Tibial nerve (tissue), 4 donors: ENCODE results near the gene RUFY3.

Source experiments
- EP300 ChIP-seq, 2 donors: sonication (generic); formaldehyde crosslinking; IDR thresholded peaks; one replicate each; pipeline ENCODE4 v1.6.1; 2017; ENCODE audit warnings: antibody characterized with exemption in 2 of 2, mild to moderate bottlenecking in 1 of 2
- POLR2A ChIP-seq, 2 donors: fragments of 450-650 bp; IDR thresholded peaks; one replicate each; pipeline ENCODE4 v1.6.1; 2017; ENCODE audit warnings: antibody characterized with exemption in 2 of 2, mild to moderate bottlenecking in 2 of 2, moderate library complexity in 2 of 2
- TF ChIP-seq, protein P1 (sequence below), 5 experiments: fragments of 200-600 bp in 3 of 5; fragments of 450-650 bp in 2 of 5; sonication (generic) in 3 of 5; IDR thresholded peaks; one replicate each; pipeline ENCODE4 v1.5.1; 2016 to 2019; ENCODE audit warnings: antibody characterized with exemption in 5 of 5, mild to moderate bottlenecking in 3 of 5, moderate library complexity in 2 of 5

DNA sequence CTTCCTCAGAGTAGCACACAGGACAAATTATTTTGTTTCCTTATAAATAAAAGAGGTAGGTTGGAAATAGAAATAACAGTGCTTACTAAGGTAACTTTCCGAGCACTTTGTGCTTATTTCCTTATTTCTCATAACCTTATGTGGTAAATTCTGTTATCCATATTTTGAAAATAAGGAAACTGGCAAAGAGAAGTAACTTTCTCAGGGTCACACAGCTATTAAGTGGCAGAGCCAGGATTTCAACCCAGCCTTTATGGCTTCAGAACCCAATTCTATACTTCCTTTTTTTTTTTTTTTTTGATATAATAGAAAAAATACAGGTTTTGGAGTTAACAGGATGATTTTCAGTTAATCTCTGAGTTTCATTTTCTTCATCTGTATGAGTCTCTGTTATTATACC lies 30.1 kb upstream of the RUFY3 start:
- TF ChIP-seq, protein P1, sequence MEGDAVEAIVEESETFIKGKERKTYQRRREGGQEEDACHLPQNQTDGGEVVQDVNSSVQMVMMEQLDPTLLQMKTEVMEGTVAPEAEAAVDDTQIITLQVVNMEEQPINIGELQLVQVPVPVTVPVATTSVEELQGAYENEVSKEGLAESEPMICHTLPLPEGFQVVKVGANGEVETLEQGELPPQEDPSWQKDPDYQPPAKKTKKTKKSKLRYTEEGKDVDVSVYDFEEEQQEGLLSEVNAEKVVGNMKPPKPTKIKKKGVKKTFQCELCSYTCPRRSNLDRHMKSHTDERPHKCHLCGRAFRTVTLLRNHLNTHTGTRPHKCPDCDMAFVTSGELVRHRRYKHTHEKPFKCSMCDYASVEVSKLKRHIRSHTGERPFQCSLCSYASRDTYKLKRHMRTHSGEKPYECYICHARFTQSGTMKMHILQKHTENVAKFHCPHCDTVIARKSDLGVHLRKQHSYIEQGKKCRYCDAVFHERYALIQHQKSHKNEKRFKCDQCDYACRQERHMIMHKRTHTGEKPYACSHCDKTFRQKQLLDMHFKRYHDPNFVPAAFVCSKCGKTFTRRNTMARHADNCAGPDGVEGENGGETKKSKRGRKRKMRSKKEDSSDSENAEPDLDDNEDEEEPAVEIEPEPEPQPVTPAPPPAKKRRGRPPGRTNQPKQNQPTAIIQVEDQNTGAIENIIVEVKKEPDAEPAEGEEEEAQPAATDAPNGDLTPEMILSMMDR (IDR thresholded peaks at IDR 0.05): no peak
- TF ChIP-seq POLR2A (IDR thresholded peaks at IDR 0.05): no peak
- no peak for TF ChIP-seq EP300 (IDR thresholded peaks at IDR 0.05)
